Activated gamma-delta T cell treated with Interleukin-2 at 50 U/mL for 16 hours (primary cell): Measurements from ENCODE around the gene SLC49A3.
"Not testable (repeated sequence)": the region's sequence is repeated elsewhere in the genome, so short reads cannot be mapped to it uniquely, and the experiment has no call there.

ENCODE experiments used
- DNase-seq: peaks from one replicate; pipeline ENCODE4 v3.0.0-alpha.2; 2020

SLC49A3 gene

GRCh38 chr4:650951-651883 is 37.7 kb downstream of the SLC49A3 start:
- DNase-seq = no peak

GRCh38 chr4:650461-650860 is 38.5 kb downstream of the SLC49A3 start:
- DNase-seq = no peak

GRCh38 chr4:649751-650310 is 39.1 kb downstream of the SLC49A3 start:
- no peak for DNase-seq

- no peak for DNase-seq
These were observed 39.7 kb downstream of the SLC49A3 start for GRCh38 chr4:649293-649625.

- DNase-seq = no peak
These were observed 40.2 kb downstream of the SLC49A3 start for GRCh38 chr4:648579-649292.

- no peak for DNase-seq
These were observed 41.5 kb downstream of the SLC49A3 start for GRCh38 chr4:647481-647880.

GRCh38 chr4:646460-646859 is 42.5 kb downstream of the SLC49A3 start:
- DNase-seq = no peak

GRCh38 chr4:642366-642765 is 46.6 kb downstream of the SLC49A3 start:
- not testable (repeated sequence) for DNase-seq

- DNase-seq = no peak
These were observed 51.2 kb downstream of the SLC49A3 start for GRCh38 chr4:637536-638280.

- no peak for DNase-seq
These were observed 52.3 kb downstream of the SLC49A3 start for GRCh38 chr4:636628-637159.

- no peak for DNase-seq
These were observed 52.9 kb downstream of the SLC49A3 start for GRCh38 chr4:635851-636627.

GRCh38 chr4:635066-635835 is 53.7 kb downstream of the SLC49A3 start:
- not testable (repeated sequence) for DNase-seq

- no peak for DNase-seq
These were observed 54.4 kb downstream of the SLC49A3 start for GRCh38 chr4:634599-634985.

GRCh38 chr4:633976-634598 is 54.9 kb downstream of the SLC49A3 start:
- DNase-seq = no peak

- no peak for DNase-seq
These were observed 55.5 kb downstream of the SLC49A3 start for GRCh38 chr4:633406-633805.

GRCh38 chr4:632926-633325 is 56.0 kb downstream of the SLC49A3 start:
- no peak for DNase-seq

GRCh38 chr4:632196-632790 is 56.7 kb downstream of the SLC49A3 start:
- DNase-seq = no peak
